NT2/D1 (cell line): ENCODE data around the gene BHLHE41.

Source experiments
- SUZ12 ChIP-seq: IDR thresholded peaks from 2 replicates; pipeline ENCODE4 v1.6.1; 2011; ENCODE audit not compliant: insufficient read length, insufficient read depth; ENCODE audit errors: extremely low read depth
- YY1 ChIP-seq: IDR thresholded peaks from 2 replicates; pipeline ENCODE4 v1.6.1; 2011; ENCODE audit not compliant: insufficient read length, insufficient read depth
- ZNF274 ChIP-seq: IDR thresholded peaks from 2 replicates; pipeline ENCODE4 v1.6.1; 2011; ENCODE audit warnings: mild to moderate bottlenecking, low read depth, low read length

- TF ChIP-seq SUZ12 = no peak
- TF ChIP-seq YY1 = no peak
- TF ChIP-seq ZNF274 = no peak
Measured at GRCh38 chr12:26113181-26113654, 11.6 kb downstream of the BHLHE41 start.
